Uterus (tissue), 4 donors: ENCODE measurements around the gene SYNJ2. TPM values are rescaled to one million over a fixed set of nuclear protein-coding genes. Genes with fewer than 3 reads are reported as not detected.
A peak's percentile ranks its signal among the peaks of the same experiment; 100 is the strongest.

Source experiments
- DNase-seq, 2 donors: peaks; one replicate each; pipeline ENCODE4 v3.0.0-alpha.2; 2019 to 2020
- H3K27ac ChIP-seq, 2 donors: fragments of 200-600 bp; sonication (generic); 1 replicate in 1 of 2; 2 replicates in 1 of 2; pipeline ENCODE4 v1.5.1; 2016 to 2018
- H3K27me3 ChIP-seq, 2 donors: fragments of 200-600 bp; sonication (generic); one replicate each; pipeline ENCODE4 v1.5.1; 2018 to 2019; ENCODE audit warnings: control low read depth in 1 of 2
- H3K36me3 ChIP-seq, 2 donors: fragments of 200-600 bp; sonication (generic); one replicate each; pipeline ENCODE4 v1.5.1; 2019; ENCODE audit warnings: control low read depth in 1 of 2
- H3K4me1 ChIP-seq, 2 donors: fragments of 200-600 bp; sonication (generic); one replicate each; pipeline ENCODE4 v1.5.1; 2018 to 2019; ENCODE audit warnings: control low read depth in 1 of 2
- H3K4me3 ChIP-seq, 2 donors: fragments of 200-600 bp; sonication (generic); 1 replicate in 1 of 2; 2 replicates in 1 of 2; pipeline ENCODE4 v1.5.1; 2018 to 2019; ENCODE audit warnings: mild to moderate bottlenecking in 1 of 2
- H3K9me3 ChIP-seq, 2 donors: fragments of 200-600 bp; sonication (generic); one replicate each; pipeline ENCODE4 v1.5.1; 2019; ENCODE audit warnings: control low read depth in 1 of 2
- POLR2A ChIP-seq, 2 donors: fragments of 450-650 bp; IDR thresholded peaks; one replicate each; pipeline ENCODE4 v1.6.1; 2016; ENCODE audit warnings: antibody characterized with exemption in 2 of 2, mild to moderate bottlenecking in 1 of 2, moderate library complexity in 1 of 2
- intact Hi-C: fragments of 100-400 bp; cut with DNase I; formaldehyde crosslinking; loops from one replicate; pipeline ENCODE4 v1.15.1; 2023; ENCODE audit warnings: low total_unique reads
- total RNA-seq, 4 donors: library from RNA; depleted of rRNA in 3 of 4; stranded (reverse); fragments of >200 nt in 3 of 4; gene quantifications; one replicate each; pipeline versions ENCODE4 v1.1.0 to v1.2.4, GENCODE V29; 2014 to 2023
- TF ChIP-seq, protein P1 (sequence below), 4 experiments: fragments of 200-600 bp in 2 of 4; fragments of 450-650 bp in 2 of 4; sonication (generic) in 2 of 4; IDR thresholded peaks; one replicate each; pipeline ENCODE4 v1.5.1; 2016 to 2019; ENCODE audit warnings: antibody characterized with exemption in 4 of 4, mild to moderate bottlenecking in 2 of 4, moderate library complexity in 1 of 4
- donor health status: DM: yes; HTN: yes; CAD: no.

SYNJ2 gene
- total RNA-seq, 4 donors from 2014 or later: 9.5 to 32.2 (median 13.5) TPM

DNA sequence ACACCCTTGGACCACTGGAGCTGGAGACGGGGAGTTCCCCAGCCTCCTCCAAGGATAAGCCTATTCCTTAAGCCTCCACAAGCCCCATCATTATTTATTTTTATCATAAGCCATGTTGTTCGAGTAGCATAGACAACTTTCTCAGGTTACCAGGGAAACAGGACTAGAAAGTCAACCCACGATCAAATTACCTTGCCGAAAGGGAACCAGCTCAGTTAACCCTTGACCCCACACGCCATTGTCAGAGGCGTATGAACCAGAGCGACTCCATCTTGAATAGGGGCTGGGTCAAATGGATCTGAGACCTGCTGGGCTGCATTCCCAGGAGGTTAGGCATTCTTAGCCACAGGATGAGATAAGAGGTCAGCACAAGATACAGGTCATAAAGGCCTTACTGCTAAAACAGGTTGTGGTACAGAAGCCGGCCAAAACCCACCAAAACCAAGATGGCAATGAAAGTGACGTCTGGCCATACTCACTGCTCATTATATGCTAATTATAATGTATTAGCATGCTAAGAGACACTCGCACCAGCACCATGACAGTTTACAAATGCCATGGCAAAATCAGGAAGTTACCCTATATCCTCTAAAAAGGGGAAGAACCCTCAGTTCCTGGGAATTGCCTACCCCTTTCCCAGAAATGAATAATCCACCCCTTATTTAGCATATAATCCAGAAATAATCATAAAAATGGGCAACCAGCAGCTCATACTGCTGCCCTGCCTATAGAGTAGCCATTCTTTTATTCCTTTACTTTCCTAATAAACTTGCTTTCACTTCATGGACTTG, 22.4 kb downstream of the SYNJ2 start:
- H3K9me3 ChIP-seq: no peaks in the 10 kb centered on the region
- peak overlapping the region; percentile 88 to 97 for H3K27ac ChIP-seq
- DNase-seq: no peak
- H3K36me3 ChIP-seq: no peaks in the 10 kb centered on the region
- peaks cover 13 to 18% of the 10 kb centered on the region in 2 donors for H3K4me1 ChIP-seq
- TF ChIP-seq, protein P1, sequence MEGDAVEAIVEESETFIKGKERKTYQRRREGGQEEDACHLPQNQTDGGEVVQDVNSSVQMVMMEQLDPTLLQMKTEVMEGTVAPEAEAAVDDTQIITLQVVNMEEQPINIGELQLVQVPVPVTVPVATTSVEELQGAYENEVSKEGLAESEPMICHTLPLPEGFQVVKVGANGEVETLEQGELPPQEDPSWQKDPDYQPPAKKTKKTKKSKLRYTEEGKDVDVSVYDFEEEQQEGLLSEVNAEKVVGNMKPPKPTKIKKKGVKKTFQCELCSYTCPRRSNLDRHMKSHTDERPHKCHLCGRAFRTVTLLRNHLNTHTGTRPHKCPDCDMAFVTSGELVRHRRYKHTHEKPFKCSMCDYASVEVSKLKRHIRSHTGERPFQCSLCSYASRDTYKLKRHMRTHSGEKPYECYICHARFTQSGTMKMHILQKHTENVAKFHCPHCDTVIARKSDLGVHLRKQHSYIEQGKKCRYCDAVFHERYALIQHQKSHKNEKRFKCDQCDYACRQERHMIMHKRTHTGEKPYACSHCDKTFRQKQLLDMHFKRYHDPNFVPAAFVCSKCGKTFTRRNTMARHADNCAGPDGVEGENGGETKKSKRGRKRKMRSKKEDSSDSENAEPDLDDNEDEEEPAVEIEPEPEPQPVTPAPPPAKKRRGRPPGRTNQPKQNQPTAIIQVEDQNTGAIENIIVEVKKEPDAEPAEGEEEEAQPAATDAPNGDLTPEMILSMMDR (IDR thresholded peaks at IDR 0.05): no peak
- TF ChIP-seq POLR2A (IDR thresholded peaks at IDR 0.05): no peak
- intact Hi-C loops: no loop called here
- no peak overlapping the region for H3K4me3 ChIP-seq
- H3K27me3 ChIP-seq: no peaks in the 10 kb centered on the region

DNA sequence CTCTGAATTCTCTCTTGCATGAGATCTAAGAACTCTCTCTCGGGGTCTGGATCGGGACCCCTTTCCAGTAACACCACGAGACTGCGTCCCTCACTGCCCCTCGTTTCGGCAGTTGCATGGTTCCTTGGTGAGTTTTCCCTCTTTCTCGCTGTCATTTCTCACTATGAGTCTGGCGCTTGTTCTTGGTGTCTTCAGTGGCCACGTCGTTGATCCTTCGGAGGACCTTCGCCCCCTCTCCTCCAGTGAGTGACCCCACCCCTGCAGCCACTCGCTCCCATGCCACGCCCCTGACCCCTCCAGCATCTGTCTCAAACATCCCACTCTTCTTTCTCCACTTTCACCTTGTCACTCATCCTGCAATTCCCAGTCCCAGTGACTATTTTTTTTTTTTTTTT, 23.0 kb downstream of the SYNJ2 start:
- Histone ChIP-seq H3K27ac (peak overlapping the region; percentile 88 to 97), H3K4me3 (no peak overlapping the region), H3K36me3 (no peaks in the 10 kb centered on the region), H3K27me3 (no peaks in the 10 kb centered on the region), H3K9me3 (no peaks in the 10 kb centered on the region), H3K4me1 (peaks cover 17 to 18% of the 10 kb centered on the region in 2 donors)
- intact Hi-C loops: no loop called here
- DNase-seq: no peak
- TF ChIP-seq, protein P1 (IDR thresholded peaks at IDR 0.05): no peak
- TF ChIP-seq POLR2A (IDR thresholded peaks at IDR 0.05): no peak

DNA sequence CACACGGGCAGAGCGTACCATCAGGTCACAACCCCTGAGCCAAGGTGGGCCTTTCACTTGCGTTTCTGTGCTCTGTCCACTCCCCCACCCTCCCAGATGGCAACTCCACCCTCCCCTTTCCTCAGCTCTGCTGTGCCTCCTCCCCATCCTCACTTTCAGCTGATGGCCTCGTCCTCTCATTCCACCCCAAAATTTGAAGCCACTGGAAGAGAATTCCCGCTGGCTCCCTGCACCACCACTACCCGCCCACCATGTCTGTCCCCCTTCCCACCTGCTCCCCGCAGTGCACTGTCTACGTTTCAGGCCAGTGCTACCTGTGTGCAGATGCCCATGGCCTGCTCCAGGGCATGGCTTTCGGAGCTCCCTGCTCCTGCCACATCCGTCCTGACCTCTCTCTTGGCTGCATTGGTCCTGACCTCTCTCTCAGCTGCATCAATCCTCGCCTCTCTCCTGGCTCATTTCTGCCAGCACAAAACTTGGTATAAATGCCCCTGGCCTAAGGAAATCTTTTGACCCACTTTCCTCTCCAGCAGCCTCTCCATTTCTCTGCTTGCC, 24.0 kb downstream of the SYNJ2 start:
- Histone ChIP-seq H3K4me3 (no peak overlapping the region), H3K27ac (peak overlapping the region; percentile 38 to 97), H3K27me3 (no peaks in the 10 kb centered on the region), H3K36me3 (no peaks in the 10 kb centered on the region), H3K4me1 (peaks cover 18 to 19% of the 10 kb centered on the region in 2 donors), H3K9me3 (no peaks in the 10 kb centered on the region)
- intact Hi-C loops: no loop called here
- TF ChIP-seq, protein P1 (IDR thresholded peaks at IDR 0.05): no peak
- no peak for TF ChIP-seq POLR2A (IDR thresholded peaks at IDR 0.05)
- no peak for DNase-seq

DNA sequence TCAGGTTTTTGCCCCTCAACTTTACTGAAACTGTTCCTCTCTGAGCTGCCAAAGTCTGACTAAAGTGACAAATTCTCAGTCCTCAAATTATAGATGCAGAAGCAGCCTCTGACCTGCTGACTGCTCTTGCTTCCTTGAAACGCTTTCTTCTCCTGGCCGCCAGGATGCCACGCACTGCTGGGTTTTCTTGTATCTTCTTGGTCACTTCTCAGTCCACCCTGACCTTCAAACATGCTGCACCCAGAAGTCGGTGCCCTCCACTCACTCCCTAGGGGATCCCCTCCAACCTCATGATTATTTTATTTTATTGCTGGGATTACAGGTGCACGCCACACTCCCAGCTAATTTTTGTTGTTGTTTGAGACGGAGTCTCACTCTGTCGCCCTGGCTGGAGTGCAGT, 24.7 kb downstream of the SYNJ2 start:
- Histone ChIP-seq H3K4me3 (no peak overlapping the region), H3K27me3 (no peaks in the 10 kb centered on the region), H3K36me3 (no peaks in the 10 kb centered on the region), H3K9me3 (no peaks in the 10 kb centered on the region), H3K27ac (peak overlapping the region in 1 of 2 donors; percentile 38), H3K4me1 (peaks cover 18 to 19% of the 10 kb centered on the region in 2 donors)
- intact Hi-C loops: no loop called here
- TF ChIP-seq POLR2A (IDR thresholded peaks at IDR 0.05): no peak
- TF ChIP-seq, protein P1 (IDR thresholded peaks at IDR 0.05): no peak
- no peak for DNase-seq

DNA sequence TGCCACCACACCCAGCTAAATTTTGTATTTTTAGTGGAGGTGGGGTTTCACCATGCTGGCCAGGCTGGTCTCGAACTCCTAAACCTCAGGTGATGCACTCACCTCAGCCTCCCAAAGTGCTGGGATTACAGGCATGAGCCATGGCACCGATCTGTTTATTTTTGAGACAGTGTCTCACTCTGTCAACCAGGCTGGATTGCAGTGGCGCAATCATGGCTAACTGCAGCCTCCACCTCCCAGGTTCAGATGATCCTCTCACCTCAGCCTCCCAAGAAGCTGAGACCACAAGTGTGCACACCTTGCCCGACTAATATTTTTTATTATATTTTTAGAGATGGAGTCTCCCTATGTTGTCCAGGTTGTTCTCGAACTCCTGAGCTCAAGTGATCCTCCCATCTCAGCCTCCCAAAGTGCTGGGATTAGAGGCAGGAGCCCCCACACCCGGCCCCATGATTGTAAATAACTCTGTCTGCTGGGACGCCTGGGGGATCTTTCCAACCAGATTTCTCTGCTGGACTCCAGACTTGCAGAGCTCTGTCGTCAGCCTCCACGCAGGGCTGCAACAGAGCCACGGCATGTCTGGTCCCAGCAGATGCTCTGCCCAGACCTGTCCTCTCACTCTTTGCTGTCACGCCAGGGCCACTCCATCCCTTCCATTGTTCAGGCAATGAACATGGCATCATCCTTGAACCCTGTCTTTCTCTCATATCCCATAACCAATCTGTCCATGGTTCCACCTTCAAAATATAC, 25.3 kb downstream of the SYNJ2 start:
- no peak overlapping the region for H3K27ac ChIP-seq
- no peaks in the 10 kb centered on the region for H3K9me3 ChIP-seq
- H3K27me3 ChIP-seq: no peaks in the 10 kb centered on the region
- no peak for DNase-seq
- intact Hi-C loops: no loop called here
- H3K4me3 ChIP-seq: no peak overlapping the region
- TF ChIP-seq, protein P1 (IDR thresholded peaks at IDR 0.05): no peak
- TF ChIP-seq POLR2A (IDR thresholded peaks at IDR 0.05): no peak
- no peaks in the 10 kb centered on the region for H3K36me3 ChIP-seq
- peaks cover 18 to 19% of the 10 kb centered on the region in 2 donors for H3K4me1 ChIP-seq
